GM12891 (cell line): ENCODE measurements around the gene BCR.

Experiments
- POLR2A ChIP-seq: IDR thresholded peaks from 2 replicates; pipeline ENCODE4 v1.6.1; 2011; ENCODE audit warnings: low read depth, low read length, control low read depth
- POLR2AphosphoS5 ChIP-seq: IDR thresholded peaks from 2 replicates; pipeline ENCODE4 v1.6.1; 2011; ENCODE audit warnings: low read depth, low read length, control low read depth
- TAF1 ChIP-seq: IDR thresholded peaks from 2 replicates; pipeline ENCODE4 v1.6.1; 2011; ENCODE audit warnings: low read depth, low read length, control low read depth

DNA sequence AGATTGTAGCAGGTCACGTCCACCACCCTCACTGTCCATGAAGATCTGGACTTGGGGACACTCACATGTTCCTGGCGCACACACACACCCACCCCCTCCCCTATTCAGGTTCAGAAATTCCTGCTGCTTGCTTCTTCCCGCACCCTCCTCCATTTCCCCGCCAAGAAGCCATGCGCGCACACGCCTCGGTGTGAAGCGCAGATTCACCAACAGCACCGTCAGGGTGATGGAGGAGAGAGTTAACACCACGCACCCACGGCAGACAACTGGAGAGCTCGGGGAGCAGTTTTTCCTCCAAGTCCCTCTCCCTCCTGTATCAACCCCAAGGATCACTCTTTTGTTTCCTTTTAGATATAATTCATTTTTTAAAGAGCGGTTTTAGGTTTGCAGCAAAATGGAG is 113.4 kb downstream of the BCR start:
- TF ChIP-seq TAF1 (no peak), POLR2AphosphoS5 (no peak), POLR2A (no peak)
